RWPE1 (cell line): ENCODE data around the gene GPC1.

Experiments
- CTCF ChIA-PET: fragments of 350-600 bp; sonication (Branson Sonifier 250); formaldehyde crosslinking; extraction: SDS; loops from one replicate; lab custom pipeline; 2021; lab: Yijun Ruan, JAX
- POLR2A ChIA-PET: fragments of 400-600 bp; formaldehyde crosslinking; extraction: SDS; loops from one replicate; lab custom pipeline; 2020; ENCODE audit warnings: antibody characterized with exemption; ENCODE audit not compliant: low non-redundant PET; lab: Yijun Ruan, JAX
- DNase-seq: peaks from one replicate; pipeline ENCODE4 v3.0.0; 2012; ENCODE audit warnings: low spot score
- H3K27ac ChIP-seq: fragments of 450-650 bp; 2 replicates; pipeline ENCODE4 v1.5.1; 2017
- TF ChIP-seq, protein P1 (sequence below): fragments of 450-650 bp; conservative IDR thresholded peaks from 2 replicates; pipeline ENCODE4 v1.5.1; 2017; ENCODE audit warnings: low read depth, mild to moderate bottlenecking

GPC1 gene

GRCh38 chr2:240451791-240452461, 16.5 kb downstream of the GPC1 start:
- no peak for DNase-seq
- CTCF ChIA-PET, result interaction anchor here (0.6 to 1.5 kb wide), 2 partner anchors 16 to 366 kb away, joined by 4 to 5 read pairs; partner anchors contain the start of gene GPC1
- POLR2A ChIA-PET, result no interaction called here
- peak overlapping the region; percentile 100 for H3K27ac ChIP-seq
- TF ChIP-seq, protein P1, sequence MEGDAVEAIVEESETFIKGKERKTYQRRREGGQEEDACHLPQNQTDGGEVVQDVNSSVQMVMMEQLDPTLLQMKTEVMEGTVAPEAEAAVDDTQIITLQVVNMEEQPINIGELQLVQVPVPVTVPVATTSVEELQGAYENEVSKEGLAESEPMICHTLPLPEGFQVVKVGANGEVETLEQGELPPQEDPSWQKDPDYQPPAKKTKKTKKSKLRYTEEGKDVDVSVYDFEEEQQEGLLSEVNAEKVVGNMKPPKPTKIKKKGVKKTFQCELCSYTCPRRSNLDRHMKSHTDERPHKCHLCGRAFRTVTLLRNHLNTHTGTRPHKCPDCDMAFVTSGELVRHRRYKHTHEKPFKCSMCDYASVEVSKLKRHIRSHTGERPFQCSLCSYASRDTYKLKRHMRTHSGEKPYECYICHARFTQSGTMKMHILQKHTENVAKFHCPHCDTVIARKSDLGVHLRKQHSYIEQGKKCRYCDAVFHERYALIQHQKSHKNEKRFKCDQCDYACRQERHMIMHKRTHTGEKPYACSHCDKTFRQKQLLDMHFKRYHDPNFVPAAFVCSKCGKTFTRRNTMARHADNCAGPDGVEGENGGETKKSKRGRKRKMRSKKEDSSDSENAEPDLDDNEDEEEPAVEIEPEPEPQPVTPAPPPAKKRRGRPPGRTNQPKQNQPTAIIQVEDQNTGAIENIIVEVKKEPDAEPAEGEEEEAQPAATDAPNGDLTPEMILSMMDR, result no peak

GRCh38 chr2:240452462-240453256, 17.2 kb downstream of the GPC1 start:
- TF ChIP-seq, protein P1, result no peak
- peak overlapping the region; percentile 100 for H3K27ac ChIP-seq
- POLR2A ChIA-PET, result no interaction called here
- DNase-seq, result peak; percentile 68
- CTCF ChIA-PET, result interaction anchor here (0.6 kb wide), 1 partner anchor 365 kb away, joined by 5 read pairs; no protein-coding TSS in a partner anchor

DNA sequence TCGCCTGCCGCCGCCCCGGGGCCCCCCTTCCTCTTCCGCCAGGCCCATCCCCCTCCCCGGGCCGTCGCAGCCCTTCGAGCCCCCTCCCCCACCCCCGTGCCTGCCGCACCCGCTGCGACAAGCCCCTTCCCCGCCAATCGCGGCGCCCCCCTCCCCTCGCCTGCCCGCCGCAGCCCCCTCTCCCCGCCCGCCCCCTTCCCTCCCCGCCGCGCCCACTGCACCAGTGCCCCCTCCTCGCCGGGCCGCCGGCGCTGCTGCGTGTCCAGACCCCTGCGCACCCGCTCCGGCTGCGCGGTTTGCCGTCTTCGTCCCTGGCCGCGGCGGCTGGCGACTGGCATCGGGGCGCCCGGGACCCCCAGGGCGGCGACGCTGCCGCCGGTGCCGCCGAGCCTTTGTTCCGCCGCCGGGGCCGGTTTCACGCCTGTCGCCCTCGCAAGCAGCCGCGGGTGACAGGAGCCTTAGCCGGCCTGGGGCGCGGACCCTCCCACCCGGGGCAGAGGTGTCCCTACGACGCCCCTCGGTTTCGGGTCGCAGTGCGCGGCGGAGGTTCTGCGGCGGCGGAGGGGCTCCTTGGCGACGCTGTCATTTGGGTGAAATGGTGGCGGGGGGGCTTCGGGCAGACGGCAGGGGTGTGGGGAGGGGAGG, 18.1 kb downstream of the GPC1 start:
- TF ChIP-seq, protein P1, result no peak
- ChIA-PET POLR2A (no interaction called here), CTCF (no interaction called here)
- no peak for DNase-seq
- peak overlapping the region; percentile 76; the same call in 1 of the 2 replicates for H3K27ac ChIP-seq

GRCh38 chr2:240454106-240454901, 18.8 kb downstream of the GPC1 start:
- TF ChIP-seq, protein P1, result no peak
- ChIA-PET POLR2A (no interaction called here), CTCF (interaction anchor here (1.3 kb wide), 1 partner anchor 221 kb away, joined by 3 read pairs; no protein-coding TSS in a partner anchor)
- peak overlapping the region; percentile 76 for H3K27ac ChIP-seq
- no peak for DNase-seq

GRCh38 chr2:240455272-240455646, 19.8 kb downstream of the GPC1 start:
- no peak for DNase-seq
- peak overlapping the region; percentile 76 for H3K27ac ChIP-seq
- CTCF ChIA-PET, result interaction anchor here (0.8 to 1.3 kb wide), 3 partner anchors 16 to 222 kb away, joined by 3 to 7 read pairs (median 5); no protein-coding TSS in a partner anchor
- POLR2A ChIA-PET, result no interaction called here
- TF ChIP-seq, protein P1, result no peak
